K562 (cell line): ENCODE measurements around the gene IP6K3. TPM values are rescaled to one million over a fixed set of nuclear protein-coding genes. Genes with fewer than 3 reads are reported as not detected.
A peak's percentile ranks its signal among the peaks of the same experiment; 100 is the strongest.

Experiments used
- ATAC-seq: fragments of 200-7000 bp; cut with Tn5 transposase; 3 replicates; pipeline ENCODE4 v1.9.1; 2020; ENCODE audit warnings: moderate library complexity
- BruUV-seq: library from RNA; stranded (reverse); fragments of 400-500 nt; replicated peaks from 2 replicates; lab custom pipeline; 2021; lab: Mats Ljungman, UMichigan
- CTCF ChIA-PET: fragments of 300-600 bp; formaldehyde crosslinking; extraction: SDS; loops from one replicate; lab custom pipeline; 2021; ENCODE audit warnings: low intra/inter-chr PET ratio; lab: Yijun Ruan, JAX
- POLR2A ChIA-PET: fragments of 300-600, 350-650 bp; sonication (Branson Sonifier 250); formaldehyde crosslinking; extraction: SDS; loops from one replicate; lab custom pipeline; 2021; ENCODE audit warnings: antibody characterized with exemption, inconsistent platforms; lab: Yijun Ruan, JAX
- DNase-seq, 4 experiments: peaks; one replicate each; pipeline versions ENCODE4 v3.0.0 to v3.0.0-alpha.2; 2011 to 2018; ENCODE audit warnings: low spot score in 3 of 4, mixed read lengths in 3 of 4; ENCODE audit errors: extremely low read depth in 1 of 4
- FAIRE-seq: peaks from 2 replicates; lab custom pipeline; 2011; peaks lifted over from hg19 to GRCh38; lab: Jason Lieb, UNC
- H2AFZ ChIP-seq: 2 replicates; pipeline ENCODE4 v1.6.0; 2011; ENCODE audit warnings: low read depth, low read length, control low read depth, inconsistent platforms
- H3K27ac ChIP-seq: fragments of 200-600 bp; 3 replicates; pipeline ENCODE4 v1.8.0; 2011; ENCODE audit warnings: low read depth, mild to moderate bottlenecking, control low read depth, inconsistent platforms, low read length, moderate library complexity, mixed read lengths; ENCODE audit errors: extremely low read depth
- H3K27me3 ChIP-seq, 2 experiments: fragments of 300-600 bp in 1 of 2; 2 replicates in 1 of 2; 3 replicates in 1 of 2; pipeline versions ENCODE4 v1.6.0 to v1.8.0; 2011; ENCODE audit warnings: inconsistent platforms in 2 of 2, low read length in 2 of 2, mild to moderate bottlenecking in 1 of 2, mixed read lengths in 1 of 2, moderate library complexity in 1 of 2; ENCODE audit not compliant: control insufficient read depth in 2 of 2, insufficient read depth in 2 of 2
- H3K36me3 ChIP-seq: fragments of 300-600 bp; 3 replicates; pipeline ENCODE4 v1.8.0; 2011; ENCODE audit warnings: mild to moderate bottlenecking, low read length, inconsistent platforms; ENCODE audit not compliant: control insufficient read depth, insufficient read depth
- H3K4me1 ChIP-seq, 2 experiments: fragments of 200-600 bp in 1 of 2; replicated peaks in 1 of 2; 2 replicates in 1 of 2; 3 replicates in 1 of 2; pipeline versions ENCODE4 v1.5.1 to v1.8.0; 2011; ENCODE audit warnings: inconsistent platforms in 2 of 2, low read length in 2 of 2, mild to moderate bottlenecking in 1 of 2, mixed read lengths in 1 of 2, moderate library complexity in 1 of 2; ENCODE audit not compliant: control insufficient read depth in 2 of 2, insufficient read depth in 2 of 2
- H3K4me2 ChIP-seq: 2 replicates; pipeline ENCODE4 v1.6.1; 2011; ENCODE audit warnings: low read length, control low read depth, inconsistent platforms, mixed read lengths; ENCODE audit not compliant: insufficient read depth
- H3K4me3 ChIP-seq: fragments of 200-600 bp; sonication (generic), shearing (Covaris generic); 2 replicates; pipeline ENCODE4 v1.5.1; 2016; ENCODE audit warnings: control low read depth, inconsistent platforms
- H3K79me2 ChIP-seq: fragments of 200-600 bp; 3 replicates; pipeline ENCODE4 v1.8.0; 2011; ENCODE audit warnings: low read length, inconsistent platforms; ENCODE audit not compliant: control insufficient read depth, insufficient read depth
- H3K9ac ChIP-seq, 2 experiments: 2 replicates each; pipeline versions ENCODE4 v1.6.0 to v1.6.1; 2011; ENCODE audit warnings: low read depth in 2 of 2, low read length in 2 of 2, control low read depth in 1 of 2, inconsistent platforms in 1 of 2, mild to moderate bottlenecking in 1 of 2, mixed read lengths in 1 of 2; ENCODE audit not compliant: insufficient read depth in 1 of 2
- H3K9me1 ChIP-seq: one replicate; pipeline ENCODE4 v1.6.0; 2011; ENCODE audit warnings: inconsistent platforms, mild to moderate bottlenecking, low read length, moderate library complexity; ENCODE audit not compliant: control insufficient read depth, insufficient read depth
- H3K9me3 ChIP-seq: replicated peaks from 2 replicates; pipeline ENCODE4 v1.5.1; 2011; ENCODE audit warnings: low read depth, low read length, inconsistent platforms; ENCODE audit not compliant: control insufficient read depth, insufficient read depth
- H4K20me1 ChIP-seq: replicated peaks from 2 replicates; pipeline ENCODE4 v1.6.1; 2011; ENCODE audit warnings: low read length, inconsistent platforms, mixed read lengths; ENCODE audit not compliant: control insufficient read depth, insufficient read depth
- BRD9 ChIP-seq: fragments of 450-650 bp; IDR thresholded peaks from 2 replicates; pipeline ENCODE4 v1.6.1; 2018; ENCODE audit warnings: low read depth; ENCODE audit not compliant: partially characterized antibody
- C11orf30 ChIP-seq: fragments of 450-650 bp; IDR thresholded peaks from 2 replicates; pipeline ENCODE4 v1.6.1; 2016; ENCODE audit warnings: low read depth, mild to moderate bottlenecking
- CBX1 ChIP-seq: sonication (generic); IDR thresholded peaks from 2 replicates; pipeline ENCODE4 v1.6.1; 2016; ENCODE audit warnings: antibody characterized with exemption, low read depth, mild to moderate bottlenecking
- ETV5 ChIP-seq: sonication (generic); formaldehyde crosslinking; IDR thresholded peaks from 2 replicates; pipeline ENCODE4 v1.4.0; 2020; ENCODE audit warnings: low read depth, mild to moderate bottlenecking, missing genetic modification reagents
- MCM7 ChIP-seq, 2 experiments: fragments of 450-650 bp; IDR thresholded peaks; 2 replicates each; pipeline ENCODE4 v1.6.1; 2016 to 2018
- NCOA6 ChIP-seq: fragments of 450-650 bp; IDR thresholded peaks from 2 replicates; pipeline ENCODE4 v1.6.1; 2017; ENCODE audit warnings: mild to moderate bottlenecking
- RBM25 ChIP-seq: fragments of 200-400 bp; formaldehyde crosslinking; IDR thresholded peaks from 2 replicates; pipeline ENCODE4 v1.6.1; 2018; ENCODE audit warnings: low read length, low read depth, moderate library complexity; ENCODE audit not compliant: severe bottlenecking
- SIRT6 ChIP-seq: IDR thresholded peaks from one replicate; pipeline ENCODE4 v1.6.1; 2012; ENCODE audit warnings: low read depth, mild to moderate bottlenecking, control low read depth, inconsistent platforms, low read length, moderate library complexity
- ZEB2 ChIP-seq: fragments of 450-650 bp; IDR thresholded peaks from 2 replicates; pipeline ENCODE4 v1.6.1; 2016
- ZNF146 ChIP-seq: IDR thresholded peaks from one replicate; pipeline ENCODE4 v1.6.1; 2018; ENCODE audit warnings: missing compliant biosample characterization; ENCODE audit not compliant: unreplicated experiment
- WGBS: fragments of 100-300 bp; shearing (Covaris generic); methylation state at CpG from one replicate; pipeline ENCODE4 v1.1.6; 2016; ENCODE audit warnings: low coverage, mixed read lengths; ENCODE audit not compliant: insufficient coverage; ENCODE audit errors: missing lambda C conversion rate; 5-methylcytosine and 5-hydroxymethylcytosine counted together
- in situ Hi-C: fragments of 300-500 bp; cut with MboI; formaldehyde crosslinking; loops from 4 replicates; pipeline ENCODE4 v1.15.0; 2018; ENCODE audit warnings: inconsistent platforms, mixed read lengths
- intact Hi-C: fragments of 100-400 bp; cut with micrococcal nuclease; formaldehyde crosslinking; loops from 2 replicates; pipeline ENCODE4 v1.14.2; 2022
- polyA plus RNA-seq, 8 experiments: library from polyadenylated mRNA; depleted of rRNA in 4 of 8; stranded (reverse) in 5 of 8; unstranded in 3 of 8; fragments of >200 nt; fragmentation: Nextera tagmentation in 2 of 8; fragmentation: Illumina TruSeq in 1 of 8; extraction: Ambion mirVana in 2 of 8; extraction: Trizol in 1 of 8; gene quantifications; 2 replicates each; pipeline versions ENCODE4 v1.2.1 to v1.2.3, GENCODE V29; 2011 to 2014; ENCODE audit warnings: inconsistent platforms in 1 of 8, missing spikeins in 1 of 8
- total RNA-seq, 7 experiments: library from RNA; depleted of rRNA in 6 of 7; stranded (reverse); fragments of >200 nt in 6 of 7; fragmentation: Illumina TruSeq in 2 of 7; extraction: Trizol in 2 of 7; gene quantifications; 2 replicates each; pipeline versions ENCODE4 v1.2.1 to v1.2.3, GENCODE V29; 2011 to 2021; ENCODE audit warnings: low replicate concordance in 1 of 7

Gene IP6K3
- total and polyA plus RNA-seq, 9 of the 15 experiments (the other 6 are each of a cell fraction or from before 2014, with no cell fraction given): not detected

- Histone ChIP-seq H3K4me2 (no peak overlapping the region), H3K9me1 (no peaks in the 10 kb centered on the region), H4K20me1 (no peaks in the 10 kb centered on the region), H3K27ac (no peak overlapping the region), H3K9ac (no peak overlapping the region), H3K4me3 (no peak overlapping the region), H3K9me3 (no peaks in the 10 kb centered on the region), H3K79me2 (peaks cover 25% of the 10 kb centered on the region), H2AFZ (no peak overlapping the region), H3K36me3 (peaks cover 29% of the 10 kb centered on the region), H3K4me1 (peaks cover 12 to 19% of the 10 kb centered on the region in 2 experiments), H3K27me3 (peaks cover 7 to 15% of the 10 kb centered on the region in 2 experiments; a peak in 4 of 5 replicates)
- FAIRE-seq (no peak), ATAC-seq (no peak), DNase-seq (no peak)
- CTCF ChIA-PET: interaction anchor here (2.3 kb wide), 1 partner anchor 49 kb away, joined by 14 read pairs; no protein-coding TSS in a partner anchor
- intact Hi-C loops (no loop called here), in situ Hi-C loops (no loop called here)
- 59% methylated on average over 3 of the region's 3 CpGs for WGBS
- no peak for TF ChIP-seq BRD9
- no peak for TF ChIP-seq MCM7 (IDR thresholded peaks at IDR 0.05)
- TF ChIP-seq NCOA6: no peak
- TF ChIP-seq SIRT6: no peak
- no peak for TF ChIP-seq C11orf30
- TF ChIP-seq RBM25: peak; percentile 24
- TF ChIP-seq ZNF146 (CRISPR knock-in tag): peak; percentile 57
- TF ChIP-seq ZEB2: no peak
- no peak for TF ChIP-seq ETV5 (CRISPR knock-in tag)
- no peak for TF ChIP-seq CBX1
- no TSS peak for BruUV-seq
- POLR2A ChIA-PET: interaction anchor here (1.3 kb wide), 1 partner anchor 13 kb away, joined by 4 read pairs; no protein-coding TSS in a partner anchor
Observed at GRCh38 chr6:33712914-33713313, 33.8 kb downstream of the IP6K3 start.
